ENCODE results near the gene TADA3. TPM values are rescaled to one million over a fixed set of nuclear protein-coding genes. Genes with fewer than 3 reads are reported as not detected.

The TADA3 gene
- total RNA-seq, 2 donors from 2014 or later = 130 to 131 TPM

DNA sequence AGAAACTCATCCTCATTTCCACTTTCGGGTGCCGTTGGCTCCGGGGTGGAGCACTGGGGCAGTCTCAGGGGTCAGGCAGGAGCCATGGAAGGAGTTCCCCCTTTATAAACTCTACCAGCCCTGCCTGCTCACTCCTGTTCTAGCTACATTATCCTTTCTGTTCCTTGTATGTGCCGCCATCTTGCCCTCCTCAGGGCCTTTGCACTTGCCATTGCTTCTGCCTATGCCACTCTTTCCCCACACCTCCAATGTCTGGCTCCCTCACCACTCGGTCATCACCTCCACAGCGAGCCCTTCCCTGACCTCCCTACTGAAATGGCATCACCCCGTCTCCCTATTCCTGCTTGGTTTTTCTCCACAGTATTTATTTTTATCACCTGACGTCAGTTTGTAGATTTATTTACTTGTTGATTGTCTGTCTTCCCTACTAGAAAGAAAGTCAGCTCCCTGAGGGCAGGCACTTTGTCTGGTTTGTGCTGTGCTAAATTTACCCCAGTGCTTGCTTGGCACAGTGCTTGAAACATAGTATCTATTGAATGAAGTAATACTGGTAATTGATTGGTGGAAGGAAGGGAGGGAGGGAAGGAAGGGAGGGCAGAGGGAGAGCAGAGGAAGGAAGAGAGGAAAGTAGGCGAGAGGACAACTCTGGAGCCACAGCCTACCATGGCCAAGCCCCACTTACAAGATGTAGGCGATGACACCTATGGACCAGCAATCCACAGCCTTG is 31.3 kb downstream of the TADA3 start:
- H3K4me1 ChIP-seq (replicated peaks) = no peaks in the 10 kb centered on the region
- TF ChIP-seq POLR2A (IDR thresholded peaks at IDR 0.05) (no peak), CTCF (IDR thresholded peaks at IDR 0.05) (no peak), POLR2AphosphoS5 (IDR thresholded peaks at IDR 0.05) (no peak)
- intact Hi-C loops (cut with DNase I) = no loop called here
- H3K27me3 ChIP-seq (replicated peaks; ENCODE audit: insufficient read depth) = no peaks in the 10 kb centered on the region
- no peaks in the 10 kb centered on the region for H3K9me3 ChIP-seq
- no peak overlapping the region for H3K4me3 ChIP-seq
- WGBS = 95% methylated on average over 10 of the region's 10 CpGs
- no peak for DNase-seq (ENCODE audit: low spot score)
- peaks cover 0 to 17% of the 10 kb centered on the region in 2 donors for H3K36me3 ChIP-seq
- no peak overlapping the region for H3K27ac ChIP-seq

DNA sequence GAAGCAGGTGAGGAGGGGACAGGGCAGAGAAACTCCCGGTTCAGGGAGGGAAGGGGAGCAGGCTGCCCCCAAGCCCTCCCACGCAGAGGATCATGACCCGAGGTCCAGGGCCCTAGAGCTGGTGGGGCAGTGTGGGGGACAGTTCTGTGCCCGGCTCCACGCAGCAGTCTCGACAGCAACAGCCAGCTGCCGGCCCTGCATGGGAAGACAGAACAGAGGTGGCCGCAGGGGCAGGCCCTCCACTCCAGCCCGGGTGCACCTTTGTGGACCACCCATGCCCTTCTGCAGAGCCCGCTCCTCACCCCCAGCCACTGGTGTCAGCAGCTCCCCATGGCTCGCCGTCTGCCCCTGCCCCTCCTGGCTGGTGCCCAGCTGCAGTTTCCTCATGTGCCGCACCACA is 34.8 kb downstream of the TADA3 start:
- Histone ChIP-seq H3K9me3 (no peaks in the 10 kb centered on the region), H3K4me3 (no peak overlapping the region), H3K27ac (no peak overlapping the region), H3K27me3 (replicated peaks; ENCODE audit: insufficient read depth) (no peaks in the 10 kb centered on the region), H3K36me3 (peaks cover 0 to 17% of the 10 kb centered on the region in 2 donors), H3K4me1 (replicated peaks) (no peaks in the 10 kb centered on the region)
- DNase-seq (ENCODE audit: low spot score) = no peak
- intact Hi-C loops (cut with DNase I) = no loop called here
- TF ChIP-seq POLR2AphosphoS5 (IDR thresholded peaks at IDR 0.05) (no peak), POLR2A (IDR thresholded peaks at IDR 0.05) (no peak), CTCF (IDR thresholded peaks at IDR 0.05) (no peak)
- WGBS = 82% methylated on average over 13 of the region's 13 CpGs

GRCh38 chr3:9754678-9755077 is 37.6 kb downstream of the TADA3 start:
- Histone ChIP-seq H3K27ac (no peak overlapping the region), H3K36me3 (peaks cover 0 to 16% of the 10 kb centered on the region in 2 donors), H3K4me3 (no peak overlapping the region), H3K27me3 (replicated peaks; ENCODE audit: insufficient read depth) (no peaks in the 10 kb centered on the region), H3K9me3 (no peaks in the 10 kb centered on the region), H3K4me1 (replicated peaks) (no peaks in the 10 kb centered on the region)
- intact Hi-C loops (cut with DNase I) = no loop called here
- no peak for DNase-seq (ENCODE audit: low spot score)
- no peak for TF ChIP-seq POLR2A (IDR thresholded peaks at IDR 0.05)
- no peak for TF ChIP-seq CTCF (IDR thresholded peaks at IDR 0.05)
- TF ChIP-seq POLR2AphosphoS5 (IDR thresholded peaks at IDR 0.05) = no peak
- WGBS = 85% methylated on average over 8 of the region's 8 CpGs

DNA sequence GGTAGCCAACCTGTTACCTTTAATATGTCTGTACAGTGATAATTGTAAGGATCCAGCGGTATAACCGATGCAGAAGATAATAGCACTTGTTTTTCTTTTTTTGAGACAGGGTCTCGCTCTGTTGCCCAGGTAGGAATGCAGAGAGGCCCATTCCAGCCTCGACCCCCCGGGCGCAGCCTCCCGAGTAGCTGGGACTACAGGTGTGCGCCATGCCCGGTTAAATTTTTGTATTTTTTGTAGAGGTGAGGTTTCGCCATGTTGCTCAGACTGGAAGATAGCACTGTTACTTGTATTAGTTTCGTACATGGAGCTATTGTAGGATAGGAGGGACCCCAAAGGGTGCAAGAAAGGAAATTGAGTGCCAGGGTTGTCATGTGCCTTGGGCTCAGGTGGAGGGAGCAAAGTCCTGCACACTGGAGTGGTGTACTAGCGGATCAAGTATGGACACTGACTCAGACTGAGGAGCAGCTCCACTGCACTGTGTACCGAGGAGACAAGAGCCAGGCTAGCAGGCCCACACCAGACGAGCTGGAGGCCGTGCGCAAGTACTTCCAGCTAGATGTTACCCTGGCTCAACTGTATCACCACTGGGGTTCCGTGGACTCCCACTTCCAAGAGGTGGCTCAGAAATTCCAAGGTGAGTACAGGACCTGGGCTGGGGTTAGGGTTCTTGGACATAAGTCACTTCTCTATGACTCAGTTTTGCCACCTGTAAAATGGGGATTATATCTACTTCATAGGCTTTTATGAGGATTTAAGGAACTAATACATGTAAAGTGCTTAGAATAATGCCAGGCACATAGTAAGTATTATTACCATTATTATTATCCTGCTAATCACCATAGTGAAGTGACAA is 41.5 kb downstream of the TADA3 start:
- H3K36me3 ChIP-seq = peaks cover 7 to 14% of the 10 kb centered on the region in 2 donors
- H3K9me3 ChIP-seq = no peaks in the 10 kb centered on the region
- H3K27me3 ChIP-seq (replicated peaks; ENCODE audit: insufficient read depth) = no peaks in the 10 kb centered on the region
- WGBS = 35% methylated on average over 17 of the region's 17 CpGs
- DNase-seq (ENCODE audit: low spot score) = no peak
- peak overlapping the region; percentile 48 to 55 for H3K4me3 ChIP-seq
- intact Hi-C loops (cut with DNase I) = no loop called here
- TF ChIP-seq POLR2A (IDR thresholded peaks at IDR 0.05) = no peak
- no peak for TF ChIP-seq POLR2AphosphoS5 (IDR thresholded peaks at IDR 0.05)
- no peak for TF ChIP-seq CTCF (IDR thresholded peaks at IDR 0.05)
- H3K27ac ChIP-seq = peak overlapping the region; percentile 92 to 93
- no peaks in the 10 kb centered on the region for H3K4me1 ChIP-seq (replicated peaks)

Data from prostate gland (tissue), 2 donors.